Left ventricle myocardium inferior (tissue), 1 donor: Measurements from ENCODE around the gene SMYD3. TPM values are rescaled to one million over a fixed set of nuclear protein-coding genes. Genes with fewer than 3 reads are reported as not detected.

ENCODE experiments used
- DNase-seq: peaks from one replicate; pipeline ENCODE4 v3.0.0-alpha.2; 2020
- H3K27ac ChIP-seq: fragments of 200-600 bp; replicated peaks from 2 replicates; pipeline ENCODE4 v1.8.0; 2021
- H3K27me3 ChIP-seq: fragments of 200-600 bp; 2 replicates; pipeline ENCODE4 v1.8.0; 2021; ENCODE audit warnings: low read depth
- H3K36me3 ChIP-seq: fragments of 200-600 bp; 2 replicates; pipeline ENCODE4 v1.8.0; 2021
- H3K4me1 ChIP-seq: fragments of 200-600 bp; 2 replicates; pipeline ENCODE4 v1.8.0; 2021
- H3K4me3 ChIP-seq: fragments of 200-600 bp; 2 replicates; pipeline ENCODE4 v1.8.0; 2021; ENCODE audit warnings: mild to moderate bottlenecking, moderate library complexity
- H3K9me3 ChIP-seq: fragments of 200-600 bp; replicated peaks from 2 replicates; pipeline ENCODE4 v1.8.0; 2021
- intact Hi-C: fragments of 100-400 bp; cut with micrococcal nuclease; formaldehyde crosslinking; loops from one replicate; pipeline ENCODE4 v1.11.0; 2022
- total RNA-seq: library from RNA; stranded (reverse); fragmentation: NEBNext Ultra II Directional; extraction: Animal tissue kit (Norgen Biotek cat#: 25700); gene quantifications from one replicate; pipeline ENCODE4 v1.2.1, GENCODE V29; 2021
- TF ChIP-seq, protein P1 (sequence below): fragments of 200-600 bp; IDR thresholded peaks from 2 replicates; pipeline ENCODE4 v1.8.0; 2021; ENCODE audit warnings: antibody characterized with exemption, mild to moderate bottlenecking, borderline replicate concordance
- donor health status: DM: no; HTN: yes; CAD: no; lungs with severe emphysema.

Gene SMYD3
- total RNA-seq, 1 donor from 2014 or later: 9.9 TPM

- H3K36me3 ChIP-seq: no peaks in the 10 kb centered on the region
- no peaks in the 10 kb centered on the region for H3K9me3 ChIP-seq
- no peak overlapping the region for H3K4me3 ChIP-seq
- H3K4me1 ChIP-seq: peaks cover 14% of the 10 kb centered on the region
- no peak overlapping the region for H3K27ac ChIP-seq
- no peaks in the 10 kb centered on the region for H3K27me3 ChIP-seq
- intact Hi-C loops: no loop called here
- no peak for DNase-seq
- TF ChIP-seq, protein P1, sequence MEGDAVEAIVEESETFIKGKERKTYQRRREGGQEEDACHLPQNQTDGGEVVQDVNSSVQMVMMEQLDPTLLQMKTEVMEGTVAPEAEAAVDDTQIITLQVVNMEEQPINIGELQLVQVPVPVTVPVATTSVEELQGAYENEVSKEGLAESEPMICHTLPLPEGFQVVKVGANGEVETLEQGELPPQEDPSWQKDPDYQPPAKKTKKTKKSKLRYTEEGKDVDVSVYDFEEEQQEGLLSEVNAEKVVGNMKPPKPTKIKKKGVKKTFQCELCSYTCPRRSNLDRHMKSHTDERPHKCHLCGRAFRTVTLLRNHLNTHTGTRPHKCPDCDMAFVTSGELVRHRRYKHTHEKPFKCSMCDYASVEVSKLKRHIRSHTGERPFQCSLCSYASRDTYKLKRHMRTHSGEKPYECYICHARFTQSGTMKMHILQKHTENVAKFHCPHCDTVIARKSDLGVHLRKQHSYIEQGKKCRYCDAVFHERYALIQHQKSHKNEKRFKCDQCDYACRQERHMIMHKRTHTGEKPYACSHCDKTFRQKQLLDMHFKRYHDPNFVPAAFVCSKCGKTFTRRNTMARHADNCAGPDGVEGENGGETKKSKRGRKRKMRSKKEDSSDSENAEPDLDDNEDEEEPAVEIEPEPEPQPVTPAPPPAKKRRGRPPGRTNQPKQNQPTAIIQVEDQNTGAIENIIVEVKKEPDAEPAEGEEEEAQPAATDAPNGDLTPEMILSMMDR: no peak
Measured at GRCh38 chr1:245958016-245958415, 549.1 kb downstream of the SMYD3 start.

- H3K4me3 ChIP-seq: no peak overlapping the region
- no peaks in the 10 kb centered on the region for H3K36me3 ChIP-seq
- no peaks in the 10 kb centered on the region for H3K9me3 ChIP-seq
- intact Hi-C loops: no loop called here
- DNase-seq: no peak
- TF ChIP-seq, protein P1: no peak
- H3K27ac ChIP-seq: no peak overlapping the region
- H3K4me1 ChIP-seq: peaks cover 14% of the 10 kb centered on the region
- H3K27me3 ChIP-seq: no peaks in the 10 kb centered on the region
Measured at GRCh38 chr1:245957427-245957826, 549.7 kb downstream of the SMYD3 start.

GRCh38 chr1:245956225-245956624 lies 550.9 kb downstream of the SMYD3 start:
- Histone ChIP-seq H3K9me3 (no peaks in the 10 kb centered on the region), H3K27me3 (no peaks in the 10 kb centered on the region), H3K4me1 (peaks cover 14% of the 10 kb centered on the region), H3K4me3 (no peak overlapping the region), H3K36me3 (no peaks in the 10 kb centered on the region), H3K27ac (no peak overlapping the region)
- TF ChIP-seq, protein P1: no peak
- no peak for DNase-seq
- intact Hi-C loops: no loop called here

DNA sequence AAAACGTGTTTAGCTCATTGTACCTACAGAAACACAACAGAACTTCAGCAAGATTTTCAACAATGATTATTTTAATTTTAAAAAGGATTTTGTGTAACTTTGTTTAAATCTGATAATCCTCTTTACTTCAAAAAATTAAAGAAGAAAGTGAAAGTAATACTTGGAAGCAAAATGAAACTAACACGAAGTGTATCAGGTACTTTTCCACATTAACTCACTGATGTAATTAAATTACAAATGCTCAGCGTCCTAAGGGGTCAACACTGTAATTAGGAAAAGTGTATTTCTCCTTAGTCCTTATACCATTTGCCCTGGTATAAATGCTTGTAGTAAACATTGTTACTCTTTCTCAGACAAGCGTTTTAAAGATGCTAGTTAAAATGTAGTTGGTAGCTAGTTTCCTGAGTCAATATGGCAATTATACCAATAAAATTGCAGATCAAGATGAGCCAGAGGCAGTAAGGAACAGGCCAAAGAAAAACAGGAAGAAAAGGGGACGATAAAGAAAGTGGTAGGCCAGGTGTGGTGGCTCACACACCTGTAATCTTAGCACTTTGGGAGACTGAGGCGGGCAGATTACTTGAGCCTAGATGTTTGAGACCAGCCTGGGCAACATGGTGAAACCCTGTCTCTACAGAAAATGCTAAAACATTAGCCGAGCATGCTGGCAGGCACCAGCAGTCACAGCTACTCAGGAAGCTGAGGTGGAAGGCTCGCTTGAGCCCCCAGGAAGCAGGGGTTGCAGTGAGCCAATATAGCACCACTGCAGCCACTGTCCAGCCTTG lies 553.0 kb downstream of the SMYD3 start:
- Histone ChIP-seq H3K4me1 (peaks cover 14% of the 10 kb centered on the region), H3K36me3 (no peaks in the 10 kb centered on the region), H3K9me3 (no peaks in the 10 kb centered on the region), H3K27me3 (no peaks in the 10 kb centered on the region), H3K4me3 (peak overlapping the region; percentile 56), H3K27ac (peak overlapping the region; percentile 70)
- intact Hi-C loops: no loop called here
- no peak for DNase-seq
- TF ChIP-seq, protein P1: no peak

- intact Hi-C loops: no loop called here
- no peak overlapping the region for H3K4me3 ChIP-seq
- no peaks in the 10 kb centered on the region for H3K36me3 ChIP-seq
- peaks cover 14% of the 10 kb centered on the region for H3K4me1 ChIP-seq
- TF ChIP-seq, protein P1: no peak
- H3K27me3 ChIP-seq: no peaks in the 10 kb centered on the region
- no peaks in the 10 kb centered on the region for H3K9me3 ChIP-seq
- H3K27ac ChIP-seq: no peak overlapping the region
- no peak for DNase-seq
Measured at GRCh38 chr1:245952383-245953026, 554.6 kb downstream of the SMYD3 start.
